Right lobe of liver (tissue), 6 donors: ENCODE measurements around the gene ZFP91. TPM values are rescaled to one million over a fixed set of nuclear protein-coding genes. Genes with fewer than 3 reads are reported as not detected.

Source experiments
- ATAC-seq, 4 donors: fragments of 200-7000 bp; cut with Tn5 transposase; one replicate each; pipeline ENCODE4 v1.9.1; 2020; ENCODE audit warnings: mild to moderate bottlenecking in 4 of 4, moderate library complexity in 4 of 4
- DNase-seq, 3 donors: peaks; one replicate each; pipeline ENCODE4 v3.0.0-alpha.2; 2020
- H3K27ac ChIP-seq, 3 donors: fragments of 200-600 bp; one replicate each; pipeline ENCODE4 v1.8.0; 2022
- H3K27me3 ChIP-seq, 2 donors: fragments of 200-600 bp; one replicate each; pipeline ENCODE4 v1.8.0; 2022
- H3K36me3 ChIP-seq, 4 donors: fragments of 200-600 bp; sonication (generic) in 1 of 4; one replicate each; pipeline versions ENCODE4 v1.5.1 to v1.8.0; 2017 to 2022; ENCODE audit warnings: control low read depth in 1 of 4
- H3K4me1 ChIP-seq, 4 donors: fragments of 200-600 bp; sonication (generic) in 1 of 4; one replicate each; pipeline versions ENCODE4 v1.5.1 to v1.8.0; 2017 to 2022; ENCODE audit warnings: control low read depth in 1 of 4
- H3K4me3 ChIP-seq, 3 donors: fragments of 200-600 bp; one replicate each; pipeline ENCODE4 v1.8.0; 2022
- H3K9me3 ChIP-seq, 4 donors: fragments of 200-600 bp; sonication (generic) in 1 of 4; one replicate each; pipeline versions ENCODE4 v1.5.1 to v1.8.0; 2017 to 2022; ENCODE audit warnings: control low read depth in 1 of 4
- POLR2A ChIP-seq: fragments of 450-650 bp; IDR thresholded peaks from one replicate; pipeline ENCODE4 v1.6.1; 2017; ENCODE audit warnings: antibody characterized with exemption, mild to moderate bottlenecking
- WGBS: methylation state at CpG from one replicate; pipeline ENCODE4 v1.1.6; 2018; ENCODE audit warnings: low coverage, low lambda C conversion rate; ENCODE audit not compliant: insufficient coverage; ENCODE audit errors: missing lambda C conversion rate; 5-methylcytosine and 5-hydroxymethylcytosine counted together
- intact Hi-C, 2 donors: fragments of 100-400 bp; cut with DNase I; formaldehyde crosslinking; loops; one replicate each; pipeline versions ENCODE4 v1.11.2 to v1.14.1; 2022
- total RNA-seq, 6 experiments: library from RNA; depleted of rRNA in 2 of 6; stranded (reverse); fragments of >200 nt in 2 of 6; fragmentation: NEBNext Ultra II Directional in 3 of 6; extraction: Animal tissue kit (Norgen Biotek cat#: 25700) in 3 of 6; gene quantifications; one replicate each; pipeline versions ENCODE4 v1.1.0 to v1.2.4, GENCODE V29; 2016 to 2023
- TF ChIP-seq, protein P1 (sequence below), 4 donors: fragments of 200-600 bp in 3 of 4; fragments of 450-650 bp in 1 of 4; IDR thresholded peaks; one replicate each; pipeline versions ENCODE4 v1.5.1 to v1.8.0; 2016 to 2022; ENCODE audit warnings: antibody characterized with exemption in 4 of 4, mild to moderate bottlenecking in 2 of 4
- donor health status: DM: no; HTN: yes; CAD: no.
- donor health status: DM: no; HTN: no; CAD: no.
- donor health status: DM: no; HTN: no; CAD: no.
- donor health status: DM: no; HTN: yes; CAD: no.
- donor health status: DM: no; HTN: yes; CAD: no.

Gene ZFP91
- total RNA-seq, 6 experiments from 2014 or later = 19.5 to 27.0 (median 24.3) TPM

DNA sequence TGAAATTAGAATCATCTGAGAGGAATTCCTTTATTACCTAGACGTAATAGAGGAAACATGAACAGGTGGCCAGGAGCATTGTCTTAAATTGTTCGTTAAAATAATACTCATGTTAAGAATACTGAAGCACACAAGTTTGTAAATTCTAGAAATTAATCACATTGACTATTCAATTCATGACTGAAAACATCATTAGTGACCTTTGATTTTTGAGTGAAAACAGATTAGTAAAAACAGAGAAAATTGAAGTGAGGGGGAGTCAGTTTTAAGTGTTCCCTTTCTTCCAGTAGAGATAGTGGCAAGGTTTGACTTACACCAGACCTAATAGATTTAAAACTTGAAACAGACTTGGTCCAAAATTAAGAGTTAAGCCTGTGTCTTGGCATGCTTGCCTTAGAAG is 1.4 kb downstream of the ZFP91 start:
- ATAC-seq = no peak
- Histone ChIP-seq H3K27ac (peak overlapping the region; percentile 98 to 99 (median 99)), H3K9me3 (no peaks in the 10 kb centered on the region), H3K27me3 (no peaks in the 10 kb centered on the region), H3K36me3 (peaks cover 0 to 3% (median 0%) of the 10 kb centered on the region in 4 donors), H3K4me3 (peak overlapping the region; percentile 90 to 93 (median 91)), H3K4me1 (peaks cover 0 to 68% (median 20%) of the 10 kb centered on the region in 4 donors)
- DNase-seq = no peak
- intact Hi-C loops = no loop called here
- TF ChIP-seq, protein P1, sequence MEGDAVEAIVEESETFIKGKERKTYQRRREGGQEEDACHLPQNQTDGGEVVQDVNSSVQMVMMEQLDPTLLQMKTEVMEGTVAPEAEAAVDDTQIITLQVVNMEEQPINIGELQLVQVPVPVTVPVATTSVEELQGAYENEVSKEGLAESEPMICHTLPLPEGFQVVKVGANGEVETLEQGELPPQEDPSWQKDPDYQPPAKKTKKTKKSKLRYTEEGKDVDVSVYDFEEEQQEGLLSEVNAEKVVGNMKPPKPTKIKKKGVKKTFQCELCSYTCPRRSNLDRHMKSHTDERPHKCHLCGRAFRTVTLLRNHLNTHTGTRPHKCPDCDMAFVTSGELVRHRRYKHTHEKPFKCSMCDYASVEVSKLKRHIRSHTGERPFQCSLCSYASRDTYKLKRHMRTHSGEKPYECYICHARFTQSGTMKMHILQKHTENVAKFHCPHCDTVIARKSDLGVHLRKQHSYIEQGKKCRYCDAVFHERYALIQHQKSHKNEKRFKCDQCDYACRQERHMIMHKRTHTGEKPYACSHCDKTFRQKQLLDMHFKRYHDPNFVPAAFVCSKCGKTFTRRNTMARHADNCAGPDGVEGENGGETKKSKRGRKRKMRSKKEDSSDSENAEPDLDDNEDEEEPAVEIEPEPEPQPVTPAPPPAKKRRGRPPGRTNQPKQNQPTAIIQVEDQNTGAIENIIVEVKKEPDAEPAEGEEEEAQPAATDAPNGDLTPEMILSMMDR (IDR thresholded peaks at IDR 0.05) = no peak
- TF ChIP-seq POLR2A = no peak
- 0% methylated on average over 2 of the region's 2 CpGs for WGBS

DNA sequence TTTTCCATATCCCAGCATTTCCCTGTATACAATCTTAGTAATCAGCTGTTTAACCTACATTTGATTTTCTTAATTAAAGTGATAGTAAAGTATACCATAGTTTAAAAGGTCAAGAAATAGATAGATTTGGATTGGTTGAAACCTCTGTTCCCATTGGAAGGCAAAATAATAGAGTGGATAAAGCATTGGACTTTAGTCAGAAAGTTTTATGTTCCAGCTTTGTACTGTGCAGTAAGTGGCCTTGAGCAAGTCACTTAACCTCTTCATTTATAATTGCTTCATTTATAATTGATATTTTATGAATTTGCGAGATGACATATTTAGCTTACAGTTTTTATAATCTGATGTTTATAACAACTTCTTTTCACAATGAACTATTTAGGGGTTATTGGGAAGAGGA is 3.6 kb downstream of the ZFP91 start:
- Histone ChIP-seq H3K36me3 (peaks cover 0 to 3% (median 0%) of the 10 kb centered on the region in 4 donors), H3K4me3 (no peak overlapping the region), H3K4me1 (peaks cover 0 to 49% (median 14%) of the 10 kb centered on the region in 4 donors), H3K27me3 (no peaks in the 10 kb centered on the region), H3K27ac (no peak overlapping the region), H3K9me3 (no peaks in the 10 kb centered on the region)
- intact Hi-C loops = no loop called here
- DNase-seq (no peak), ATAC-seq (no peak)
- TF ChIP-seq, protein P1 (IDR thresholded peaks at IDR 0.05) = no peak
- no peak for TF ChIP-seq POLR2A
- 77% methylated on average over 1 of the region's 1 CpG for WGBS

DNA sequence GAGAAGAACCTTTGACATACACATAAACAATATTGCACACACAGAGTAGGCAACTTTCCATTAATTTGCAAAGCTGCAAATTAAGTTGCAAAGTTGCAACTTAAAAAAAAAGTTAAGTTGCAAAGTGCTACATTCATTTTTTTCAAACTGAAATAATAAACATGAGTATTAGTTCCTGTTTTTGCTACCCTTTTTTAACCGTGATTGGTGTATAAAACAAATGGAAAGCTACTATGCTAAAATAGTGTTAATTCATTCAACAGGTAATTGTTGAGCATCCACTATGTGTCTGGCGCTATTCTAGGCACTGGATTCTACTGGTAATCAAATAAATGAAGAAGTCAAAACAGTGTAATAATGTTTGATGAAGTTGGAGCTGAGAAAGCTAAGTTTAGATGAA is 8.1 kb downstream of the ZFP91 start:
- ATAC-seq (no peak), DNase-seq (no peak)
- TF ChIP-seq, protein P1 (IDR thresholded peaks at IDR 0.05) = no peak
- TF ChIP-seq POLR2A = no peak
- H3K27me3 ChIP-seq = no peaks in the 10 kb centered on the region
- H3K36me3 ChIP-seq = peaks cover 0 to 3% (median 0%) of the 10 kb centered on the region in 4 donors
- H3K4me1 ChIP-seq = peaks cover 0 to 36% (median 11%) of the 10 kb centered on the region in 4 donors
- WGBS = 82% methylated on average over 2 of the region's 2 CpGs
- no peaks in the 10 kb centered on the region for H3K9me3 ChIP-seq
- intact Hi-C loops = no loop called here
- H3K4me3 ChIP-seq = no peak overlapping the region
- no peak overlapping the region for H3K27ac ChIP-seq

DNA sequence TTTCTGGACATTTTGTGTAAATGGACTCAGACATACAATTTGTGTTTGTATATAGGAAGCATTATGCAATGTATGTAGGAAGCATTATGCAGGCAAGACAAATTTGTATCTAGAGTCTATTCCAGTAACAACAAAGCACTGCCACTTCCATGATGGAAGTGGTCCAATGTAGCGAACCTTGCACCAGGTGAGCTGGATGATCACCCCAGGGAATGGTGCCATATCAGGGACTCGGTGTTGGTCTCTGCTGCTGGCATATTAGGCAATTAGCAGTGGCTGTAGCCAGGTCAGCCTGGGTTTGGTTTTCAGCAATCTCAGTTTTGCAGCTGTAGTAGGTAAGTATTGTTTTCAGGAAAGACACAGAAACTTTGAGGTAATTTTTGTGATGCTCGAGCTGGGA is 12.8 kb downstream of the ZFP91 start:
- no peaks in the 10 kb centered on the region for H3K27me3 ChIP-seq
- ATAC-seq (peak; percentile 87 to 93 (median 90)), DNase-seq (peak; percentile 45 to 89 (median 79))
- no peaks in the 10 kb centered on the region for H3K9me3 ChIP-seq
- H3K27ac ChIP-seq = peak overlapping the region in 1 of 3 donors; percentile 41
- H3K4me1 ChIP-seq = peaks cover 0 to 32% (median 4%) of the 10 kb centered on the region in 4 donors
- 31% methylated on average over 2 of the region's 3 CpGs for WGBS
- intact Hi-C loops = no loop called here
- no peaks in the 10 kb centered on the region for H3K36me3 ChIP-seq
- no peak overlapping the region for H3K4me3 ChIP-seq
- TF ChIP-seq, protein P1 (IDR thresholded peaks at IDR 0.05) = no peak
- no peak for TF ChIP-seq POLR2A
